Fibroblast of villous mesenchyme (primary cell): ENCODE results near the gene CAMKV. TPM values are rescaled to one million over a fixed set of nuclear protein-coding genes. Genes with fewer than 3 reads are reported as not detected.

Experiments
- DNase-seq: peaks from one replicate; pipeline ENCODE4 v3.0.0-alpha.2; 2010; ENCODE audit warnings: low read depth
- H3K4me3 ChIP-seq: 2 replicates; pipeline ENCODE4 v1.5.1; 2011; ENCODE audit warnings: low read depth, mild to moderate bottlenecking, low read length
- CTCF ChIP-seq: IDR thresholded peaks from 2 replicates; pipeline ENCODE4 v1.5.1; 2012; ENCODE audit warnings: low read depth, mild to moderate bottlenecking, low read length; ENCODE audit not compliant: insufficient read depth
- total RNA-seq: library from RNA; depleted of rRNA; stranded (reverse); fragments of >200 nt; gene quantifications from 2 replicates; pipeline ENCODE4 v1.2.3, GENCODE V29; 2012

CAMKV gene
- total RNA-seq, 1 donor = not detected

GRCh38 chr3:49867400-49867799, 2.3 kb downstream of the CAMKV start:
- no peak overlapping the region for H3K4me3 ChIP-seq
- TF ChIP-seq CTCF = no peak
- DNase-seq = no peak

GRCh38 chr3:49865198-49865784, 4.4 kb downstream of the CAMKV start:
- H3K4me3 ChIP-seq = no peak overlapping the region
- no peak for DNase-seq
- TF ChIP-seq CTCF = no peak

DNA sequence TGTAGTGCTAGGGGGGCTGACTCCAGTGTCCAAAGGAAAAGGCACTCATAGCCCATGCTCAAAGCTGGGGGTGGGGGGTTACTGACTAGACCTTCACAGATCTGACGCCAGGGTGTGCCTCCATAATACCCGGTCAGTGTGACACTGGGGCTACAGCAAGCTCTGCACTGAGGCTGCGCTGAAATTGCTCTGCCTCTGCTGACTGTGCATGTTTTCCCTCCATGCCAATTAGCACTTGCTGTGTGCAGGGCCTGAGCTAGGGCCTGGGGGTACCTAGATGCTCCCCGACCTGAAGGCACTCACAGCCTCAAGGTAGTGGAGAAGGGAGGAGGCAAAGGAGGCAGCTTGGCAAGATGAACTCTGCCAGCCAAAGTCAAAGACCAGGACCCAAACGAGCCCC, 5.2 kb downstream of the CAMKV start:
- TF ChIP-seq CTCF = no peak
- no peak for DNase-seq

GRCh38 chr3:49859576-49860305, 10.0 kb downstream of the CAMKV start:
- DNase-seq = no peak
- no peak overlapping the region for H3K4me3 ChIP-seq
- TF ChIP-seq CTCF = no peak

More for the DNA sequence above, 5.2 kb downstream of the CAMKV start:
- H3K4me3 ChIP-seq = no peak overlapping the region

GRCh38 chr3:49856181-49857005, 13.3 kb downstream of the CAMKV start, which contains the start of gene TRAIP:
TSS of gene TRAIP (minus strand) at chr3:49856564. CDS start at chr3:49856453, 111 bp downstream.
- DNase-seq = peak; percentile 93
- peak within 1 kb of the TSS; percentile 83 for H3K4me3 ChIP-seq
- no peak for TF ChIP-seq CTCF

DNA sequence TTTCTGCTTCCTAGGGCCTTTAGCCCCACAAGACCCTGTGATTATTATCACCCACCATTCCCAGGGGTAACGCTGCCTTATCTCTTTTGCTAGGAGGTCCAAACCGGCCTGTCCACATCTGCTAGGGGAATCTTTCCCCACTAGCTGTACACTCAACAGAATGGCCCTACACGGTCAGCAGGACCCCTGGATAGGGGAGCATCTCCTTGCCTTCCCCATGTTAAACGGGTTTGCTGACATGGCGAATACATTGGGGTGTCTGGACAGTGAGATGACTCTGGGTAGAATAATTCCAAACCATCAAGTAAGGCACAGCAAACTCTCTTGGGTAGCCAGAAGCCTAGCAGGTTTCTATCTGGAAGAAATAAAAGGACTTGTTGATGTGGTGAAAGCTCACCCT, 14.0 kb downstream of the CAMKV start:
- peak overlapping the region; percentile 83 for H3K4me3 ChIP-seq
- no peak for DNase-seq
- no peak for TF ChIP-seq CTCF
